GM19240 (cell line): Measurements from ENCODE around the gene ZNF747.
"Not testable (repeated sequence)": the region's sequence is repeated elsewhere in the genome, so short reads cannot be mapped to it uniquely, and the experiment has no call there.

ENCODE experiments used
- DNase-seq: peaks from one replicate; pipeline ENCODE4 v3.0.0; 2011; ENCODE audit warnings: low spot score; ENCODE audit not compliant: insufficient read length

ZNF747 gene

DNA sequence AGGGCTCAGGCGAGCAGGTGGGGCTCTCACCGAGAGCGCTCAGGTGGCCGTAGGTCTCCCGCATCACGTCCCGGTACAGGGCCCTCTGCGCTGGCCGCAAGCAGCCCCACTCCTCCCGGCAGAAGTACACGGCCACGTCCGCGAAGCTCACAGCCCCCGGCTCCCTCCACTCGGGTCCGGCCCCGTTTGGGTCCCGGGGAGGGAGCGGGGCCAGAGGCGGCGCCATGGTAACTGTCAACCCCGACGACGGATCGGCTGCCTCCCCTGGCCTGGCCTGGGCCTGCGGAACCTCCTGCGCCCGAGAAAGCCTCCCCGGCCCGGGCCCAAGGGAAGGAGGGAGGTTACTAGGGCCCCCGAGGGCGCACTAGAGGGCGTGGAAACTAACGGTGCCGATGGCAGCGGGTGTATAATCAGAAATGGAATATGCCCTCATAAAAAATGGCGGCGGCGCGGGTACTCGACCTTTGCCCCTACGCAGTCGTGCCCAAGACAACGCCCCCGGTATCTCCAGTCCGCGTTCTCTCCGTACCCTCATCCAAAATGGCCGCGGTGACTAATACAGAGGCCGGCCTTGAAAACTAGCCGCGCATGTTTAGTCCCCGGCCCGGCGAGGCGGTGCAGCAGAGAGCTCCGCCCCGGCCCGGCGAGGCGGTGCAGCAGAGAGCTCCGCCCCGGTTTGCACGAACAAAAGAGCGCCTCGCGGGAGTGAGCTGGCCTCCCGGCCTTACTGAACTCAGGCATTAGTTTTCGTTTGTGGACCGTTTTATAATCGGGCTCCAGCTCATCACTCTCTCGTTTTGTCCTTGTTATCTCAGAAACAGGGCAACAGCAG is 23.5 kb upstream of the ZNF747 start, which contains the start of gene ZNF764:
ZNF764 (minus strand) TSS at position 418 of the 832 bp plus-strand sequence; CDS start at position 226, 192 bp downstream.
- peak; percentile 94 for DNase-seq

DNA sequence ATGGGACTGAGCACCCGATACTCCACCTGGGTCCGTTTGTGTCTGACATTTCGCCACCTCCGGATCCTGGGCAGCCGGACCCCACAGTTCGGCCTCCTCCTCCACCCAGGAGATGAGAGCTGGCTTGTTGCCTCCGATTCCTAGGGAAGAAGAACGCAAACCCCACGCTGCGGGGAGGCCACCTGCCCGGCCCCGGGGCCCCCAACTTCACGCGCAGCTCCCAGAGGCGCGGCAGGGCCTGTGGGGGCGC is 23.0 kb upstream of the ZNF747 start:
- no peak for DNase-seq

DNA sequence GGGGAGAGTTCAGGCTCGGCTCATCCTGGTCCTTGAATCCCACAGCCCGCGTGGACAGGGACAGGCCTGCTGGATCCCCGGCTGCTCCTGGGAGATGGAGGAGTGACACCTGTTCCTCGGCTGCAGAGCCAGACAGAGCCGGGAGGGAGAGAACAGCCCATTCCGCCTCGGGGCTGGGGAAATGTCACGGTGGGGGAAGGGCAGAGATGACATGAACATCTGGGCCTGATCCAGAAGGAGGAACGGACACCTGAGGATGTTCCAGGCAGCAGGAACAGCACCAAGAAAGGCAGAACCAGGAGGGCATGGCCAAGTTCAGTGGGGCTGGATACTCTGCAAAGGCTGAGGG is 21.4 kb upstream of the ZNF747 start:
- DNase-seq, result no peak

DNA sequence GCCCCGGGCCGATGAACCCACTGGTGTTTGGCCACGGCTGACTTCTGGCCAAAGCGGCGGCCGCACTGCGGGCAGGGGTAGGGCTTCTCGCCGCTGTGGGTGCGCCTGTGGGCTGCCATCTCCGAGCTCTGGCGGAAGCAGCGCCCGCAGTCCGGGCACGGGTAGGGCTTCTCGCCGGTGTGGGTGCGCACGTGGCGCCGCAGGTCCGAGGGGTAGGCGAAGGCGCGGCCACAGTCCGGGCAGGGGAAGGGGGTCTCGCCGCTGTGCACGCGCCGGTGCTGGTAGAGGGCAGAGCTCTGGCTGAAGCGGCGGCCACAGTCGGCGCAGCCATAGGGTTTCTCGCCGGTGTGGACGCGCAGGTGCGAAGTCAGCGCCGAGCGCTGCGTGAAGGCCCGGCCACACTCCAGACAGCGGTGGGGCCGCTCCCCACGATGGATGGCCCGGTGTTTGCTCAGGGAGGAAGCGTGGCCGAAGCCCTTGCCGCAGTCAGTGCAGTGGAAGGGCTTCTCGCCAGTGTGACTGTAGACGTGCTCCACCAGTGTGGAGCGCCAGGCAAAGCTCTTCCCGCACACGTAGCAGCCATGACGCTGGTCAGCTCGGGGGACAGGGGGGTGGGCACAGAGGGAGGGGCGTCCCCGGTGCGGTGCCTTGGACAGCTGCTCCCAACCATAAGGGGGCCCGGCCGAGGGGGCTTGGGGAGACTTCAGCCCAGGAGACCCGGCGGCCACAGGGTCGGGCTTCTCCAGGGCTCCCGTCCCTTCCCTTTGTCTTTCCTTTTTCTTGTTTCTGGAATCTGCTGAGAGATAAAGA is 20.9 kb upstream of the ZNF747 start:
- DNase-seq, result no peak

DNA sequence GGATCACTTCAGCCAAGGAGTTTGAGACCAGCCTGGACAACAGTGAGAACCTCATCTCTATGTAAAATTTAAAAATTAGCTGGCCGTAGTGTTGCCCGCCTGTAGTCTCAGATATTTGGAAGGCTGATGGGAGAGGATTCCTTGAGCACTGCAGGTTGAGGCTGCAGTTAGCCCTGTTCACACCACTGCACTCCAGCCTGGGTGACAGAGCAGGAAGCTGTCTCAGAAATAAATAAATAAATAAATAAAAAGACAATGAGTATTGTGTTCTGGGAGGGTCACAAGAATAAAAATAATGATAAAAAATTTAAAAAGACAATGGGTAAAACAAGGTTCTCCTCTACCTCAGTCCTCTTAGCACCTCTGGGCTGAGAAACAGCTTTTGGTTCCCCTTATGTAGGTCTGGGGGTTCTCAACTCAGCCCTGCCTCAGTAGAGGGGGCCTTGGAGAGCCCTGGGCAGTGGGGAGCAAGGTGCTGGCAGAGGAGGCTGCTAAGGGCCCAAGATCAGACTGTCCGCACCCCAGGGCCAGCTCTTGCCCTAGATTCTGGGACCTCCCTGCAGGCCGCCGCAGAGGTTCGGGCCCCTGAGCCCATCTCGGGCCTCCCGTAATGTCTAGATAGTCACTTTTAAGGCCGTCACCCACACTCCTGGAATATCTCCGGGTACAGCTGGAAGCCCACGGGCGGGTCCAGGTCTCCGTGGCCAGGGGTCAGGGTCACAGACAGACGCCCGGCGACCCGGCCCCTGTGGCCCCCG is 20.1 kb upstream of the ZNF747 start:
- DNase-seq, result no peak

DNA sequence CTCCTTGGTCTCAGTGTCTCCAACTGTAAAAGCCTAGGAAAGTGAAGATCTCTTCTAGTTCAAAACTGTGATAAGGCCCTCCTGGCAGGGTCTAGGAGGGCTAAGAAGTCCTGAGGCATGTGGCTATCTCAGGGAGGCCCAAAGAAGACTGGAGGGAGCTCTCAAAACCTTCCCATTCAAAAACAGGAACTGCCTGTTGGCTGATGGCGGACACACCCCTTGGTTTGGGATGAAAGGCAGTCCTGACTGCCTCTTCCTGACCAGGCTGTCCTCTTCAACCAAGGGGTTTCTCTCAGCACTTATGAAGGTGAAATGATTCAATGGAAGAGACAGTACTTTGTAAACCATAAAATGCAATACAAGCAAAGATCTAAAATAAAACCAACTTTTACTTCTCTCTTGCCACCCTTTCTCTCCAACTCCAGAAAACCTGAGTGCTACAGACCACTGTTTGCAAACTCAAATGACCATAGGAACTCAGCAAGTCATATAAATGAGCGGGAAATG is 18.8 kb upstream of the ZNF747 start:
- DNase-seq, result no peak

DNA sequence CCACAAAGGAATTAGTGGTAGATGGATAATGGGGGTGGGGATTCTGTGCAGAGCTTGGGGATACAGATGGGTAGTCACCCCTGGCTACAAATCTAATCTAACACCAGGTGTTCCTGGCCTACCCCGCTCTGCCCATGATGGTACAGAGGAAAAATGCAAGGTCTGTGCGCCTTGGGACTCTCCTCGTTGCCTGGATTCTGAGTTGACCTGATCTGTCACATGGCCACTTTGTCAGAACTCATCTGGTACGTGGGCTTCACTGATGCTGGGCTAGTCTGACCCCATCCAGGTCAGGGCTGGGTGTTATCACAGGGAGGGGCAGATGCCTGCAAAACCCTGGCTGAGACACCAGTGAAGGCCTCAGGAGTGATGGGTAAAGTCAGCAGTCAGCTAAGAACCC is 18.3 kb upstream of the ZNF747 start:
- no peak for DNase-seq

DNA sequence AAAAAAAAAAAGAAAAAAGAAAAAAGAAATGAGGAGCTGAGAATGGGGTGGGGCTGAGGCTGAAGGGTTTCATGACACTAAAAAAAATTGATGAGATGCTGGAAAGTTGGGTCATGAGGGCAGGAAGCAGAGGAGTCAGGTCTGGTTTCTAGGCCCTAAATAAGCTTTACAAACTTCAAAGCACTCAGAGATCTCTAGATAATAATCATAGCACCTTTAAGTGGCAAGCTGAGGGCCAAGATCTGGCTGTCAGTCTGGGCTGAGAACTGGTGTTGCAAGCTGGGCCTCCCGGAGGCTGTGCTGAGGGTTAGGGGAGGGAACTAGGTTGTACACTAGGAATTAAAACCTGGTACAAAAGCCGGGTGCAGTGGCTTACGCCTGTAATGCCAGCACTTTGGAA is 17.1 kb upstream of the ZNF747 start:
- no peak for DNase-seq

DNA sequence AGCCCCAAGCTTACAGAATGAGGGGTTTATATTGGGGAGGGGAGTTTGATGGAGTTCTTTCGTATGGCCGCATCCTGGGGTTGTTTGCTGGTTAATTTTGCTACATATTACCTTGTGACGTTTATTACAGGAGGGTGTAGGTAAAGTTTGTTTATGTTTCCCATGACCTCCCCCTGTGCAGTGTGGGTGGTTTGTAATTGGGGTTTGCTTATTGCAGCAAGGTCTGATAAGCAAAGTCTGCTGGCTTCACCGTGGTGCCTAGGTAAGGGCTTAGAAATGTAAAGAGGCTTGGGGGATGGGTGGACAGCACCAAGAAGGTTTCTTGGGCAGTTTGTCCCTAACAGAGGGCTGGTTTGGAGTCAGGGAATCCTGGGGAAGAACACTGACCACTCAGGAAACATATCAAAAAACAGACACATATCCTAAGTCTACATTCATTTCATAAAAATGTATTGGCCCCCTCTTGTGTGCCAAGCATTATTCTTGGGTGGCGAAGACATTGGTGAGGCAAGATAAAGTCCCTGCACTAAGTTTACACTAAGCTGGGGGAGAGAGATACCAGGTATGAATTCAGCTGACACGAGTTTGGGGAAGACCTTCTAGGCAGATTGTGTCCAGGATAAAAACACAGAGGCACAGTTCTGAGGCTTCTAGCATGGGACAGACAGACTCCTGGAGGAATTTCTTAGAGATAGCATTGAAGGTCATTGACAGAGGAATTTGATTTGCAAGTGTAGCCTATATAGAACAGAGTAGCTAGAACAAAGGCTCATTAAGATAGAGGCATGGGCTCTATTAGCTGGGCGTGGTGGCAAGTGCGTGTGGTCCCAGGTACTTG is 14.0 kb upstream of the ZNF747 start:
- DNase-seq, result no peak

DNA sequence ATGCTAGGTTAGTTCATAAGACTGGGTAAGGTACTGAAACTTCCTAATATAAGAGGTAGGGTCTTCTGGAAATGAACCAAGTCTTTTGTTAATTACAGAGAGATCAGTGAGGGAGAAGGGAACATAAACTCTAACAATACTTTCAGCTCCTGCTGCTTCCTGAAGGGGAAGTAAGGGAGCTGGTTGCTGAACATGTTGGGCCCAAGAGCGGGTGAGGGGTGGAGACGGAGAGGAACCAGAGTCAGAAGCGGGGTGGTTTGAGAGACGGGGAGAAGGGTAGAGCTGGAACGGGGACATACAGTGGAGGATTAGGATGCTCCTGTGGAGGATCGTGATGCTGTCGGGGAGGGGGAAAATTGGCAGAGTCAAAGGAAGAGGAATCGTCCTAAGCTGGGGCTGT is 11.5 kb upstream of the ZNF747 start:
- no peak for DNase-seq

DNA sequence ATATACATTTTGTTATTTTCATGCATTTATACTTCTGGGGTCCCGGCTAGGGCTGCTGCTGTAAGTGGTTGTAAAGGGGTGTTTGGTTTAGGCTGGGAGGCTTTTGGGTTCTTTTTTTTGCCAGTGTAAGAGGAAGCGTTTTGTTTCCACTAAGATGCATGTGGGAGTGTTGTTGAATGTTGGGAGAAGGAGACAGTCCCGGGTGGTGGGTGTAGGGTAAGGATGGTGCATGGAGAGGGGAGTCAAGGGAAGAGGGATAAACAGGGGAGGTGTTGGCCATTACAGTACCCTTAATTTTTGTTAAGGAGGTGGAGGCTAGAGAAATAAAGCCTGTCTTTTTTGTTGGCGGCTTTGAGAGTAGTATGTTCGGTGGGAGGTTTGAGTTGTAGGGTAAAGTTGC is 8.4 kb upstream of the ZNF747 start:
- DNase-seq, result no peak

DNA sequence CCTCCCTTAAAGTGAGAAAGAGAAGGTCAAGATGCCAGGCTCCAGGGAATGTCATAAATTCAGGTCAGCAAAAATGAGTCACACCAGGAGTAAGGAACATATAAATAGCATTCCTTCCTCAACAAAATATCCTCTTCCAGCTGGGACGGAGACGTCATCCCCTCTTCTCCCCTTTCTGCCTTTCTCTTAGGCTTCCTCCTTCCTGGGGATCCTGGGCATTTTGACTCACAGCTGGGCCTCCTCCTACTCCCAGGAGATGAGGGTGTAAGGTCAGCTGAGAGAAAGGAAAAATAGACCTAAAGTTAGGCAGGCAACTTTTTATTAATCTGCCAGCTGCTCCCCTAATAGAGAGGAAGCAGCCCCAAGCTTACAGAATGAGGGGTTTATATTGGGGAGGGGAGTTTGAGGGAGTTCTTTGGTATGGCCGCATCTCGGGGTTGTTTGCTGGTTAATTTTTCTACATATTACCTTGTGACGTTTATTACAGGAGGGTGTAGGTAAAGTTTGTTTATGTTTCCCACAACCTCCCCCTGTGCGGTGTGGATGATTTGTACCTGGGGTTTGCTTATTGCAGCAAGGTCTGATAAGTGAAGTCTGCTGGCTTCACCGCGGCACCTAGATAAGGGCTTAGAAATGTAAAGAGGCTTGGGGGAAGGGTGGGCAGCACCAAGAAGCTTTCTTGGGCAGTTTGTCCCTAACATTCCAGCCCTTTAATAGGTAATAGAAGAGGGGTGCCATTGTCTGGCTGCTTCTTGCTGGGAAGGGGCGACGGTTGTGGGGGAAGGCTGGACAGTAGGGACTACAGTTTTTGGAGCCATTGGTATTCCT is 7.1 kb upstream of the ZNF747 start:
- DNase-seq, result no peak

DNA sequence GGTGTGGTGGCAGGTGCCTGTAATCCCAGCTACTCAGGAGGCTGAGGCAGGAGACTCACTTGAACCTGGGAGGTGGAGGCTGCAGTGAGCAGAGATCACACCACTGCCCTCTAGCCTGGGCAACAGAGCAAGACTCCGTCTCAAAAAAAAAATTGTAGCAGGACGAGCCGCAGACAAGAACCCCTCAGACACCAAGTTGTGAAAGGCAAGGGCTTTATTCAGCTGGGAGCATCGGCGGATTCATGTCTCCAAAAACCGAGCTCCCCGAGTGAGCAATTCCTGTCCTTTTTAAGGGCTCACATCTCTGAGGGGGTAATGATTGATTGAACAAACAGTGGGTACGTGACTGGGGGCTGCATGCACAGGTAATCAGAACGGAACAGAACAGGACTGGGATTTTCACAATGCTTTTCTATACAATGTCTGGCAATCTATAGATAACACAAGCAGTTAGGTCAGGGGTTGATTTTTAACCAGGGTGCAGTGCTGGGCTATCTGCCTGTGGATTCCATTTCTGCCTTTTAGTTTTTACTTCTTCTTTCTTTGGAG is 6.3 kb upstream of the ZNF747 start:
- DNase-seq, result not testable (repeated sequence)

DNA sequence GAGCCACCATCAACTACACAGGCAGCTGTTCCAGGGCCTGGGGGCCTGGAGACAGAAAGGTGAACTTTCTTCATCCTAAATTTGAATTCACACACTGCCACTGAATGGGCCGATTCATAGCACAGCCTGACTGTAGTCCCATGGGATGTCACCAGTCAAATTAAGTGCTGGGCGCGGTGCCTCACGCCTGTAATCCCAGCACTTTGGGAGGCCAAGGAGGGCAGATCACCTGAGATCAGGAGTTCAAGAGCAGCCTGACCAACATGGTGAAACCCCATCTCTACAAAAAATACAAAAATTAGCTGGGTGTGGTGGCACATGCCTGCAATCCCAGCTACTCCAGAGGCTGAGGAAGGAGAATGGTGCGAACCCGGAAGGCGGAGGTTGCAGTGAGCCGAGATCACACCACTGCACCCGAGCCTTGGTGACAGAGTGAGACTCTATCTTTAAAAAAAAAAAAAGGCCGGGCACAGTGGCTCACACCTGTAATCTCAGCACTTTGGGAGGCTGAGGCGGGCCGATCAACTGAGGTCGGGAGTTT is 5.4 kb upstream of the ZNF747 start:
- not testable (repeated sequence) for DNase-seq

DNA sequence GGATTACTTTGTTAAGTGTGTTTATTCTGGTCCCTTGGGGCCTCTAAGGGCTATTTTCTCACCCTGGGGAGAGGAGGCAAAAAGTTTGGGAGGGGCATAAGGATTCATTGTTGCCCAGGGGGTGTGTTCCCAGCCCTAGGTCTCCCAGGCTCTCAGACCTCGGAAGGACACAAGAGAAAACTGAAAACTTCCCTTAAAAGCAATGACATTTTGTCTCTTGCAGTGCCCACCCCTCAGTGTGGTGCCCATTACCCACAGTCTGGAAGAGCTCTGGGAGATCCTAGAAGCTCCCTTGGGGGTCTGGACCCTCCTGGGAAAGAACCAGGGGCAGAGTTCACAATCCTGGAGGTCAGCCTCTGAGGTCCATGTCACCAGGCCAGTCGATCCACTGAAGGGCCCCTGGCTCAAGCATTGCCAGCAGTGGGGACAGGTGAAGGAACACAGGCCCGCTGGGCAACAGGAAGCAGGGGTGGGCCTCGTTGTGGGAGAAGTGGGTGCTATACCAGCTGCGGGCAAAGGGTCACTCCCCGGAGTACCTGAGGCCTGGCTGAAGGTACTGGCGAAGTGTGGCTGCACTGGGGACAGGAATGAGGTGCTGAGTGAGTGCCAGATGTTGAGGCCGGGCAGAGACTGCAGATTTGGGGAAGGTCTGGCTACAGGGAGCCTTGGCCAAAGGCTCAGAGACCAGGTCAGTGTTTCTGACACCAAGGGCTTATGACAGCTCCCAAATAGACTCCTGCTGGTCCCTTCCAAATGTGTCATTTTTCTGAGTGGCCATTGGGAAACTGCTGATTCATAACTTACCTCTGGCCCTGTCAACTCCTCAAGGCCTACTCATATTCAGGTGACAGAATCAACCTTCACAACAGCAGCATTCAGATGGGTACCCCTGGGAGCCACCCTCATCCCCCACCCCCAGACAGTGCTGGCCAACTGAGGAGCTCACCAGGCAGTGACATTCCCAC is 4.6 kb upstream of the ZNF747 start:
- no peak for DNase-seq

DNA sequence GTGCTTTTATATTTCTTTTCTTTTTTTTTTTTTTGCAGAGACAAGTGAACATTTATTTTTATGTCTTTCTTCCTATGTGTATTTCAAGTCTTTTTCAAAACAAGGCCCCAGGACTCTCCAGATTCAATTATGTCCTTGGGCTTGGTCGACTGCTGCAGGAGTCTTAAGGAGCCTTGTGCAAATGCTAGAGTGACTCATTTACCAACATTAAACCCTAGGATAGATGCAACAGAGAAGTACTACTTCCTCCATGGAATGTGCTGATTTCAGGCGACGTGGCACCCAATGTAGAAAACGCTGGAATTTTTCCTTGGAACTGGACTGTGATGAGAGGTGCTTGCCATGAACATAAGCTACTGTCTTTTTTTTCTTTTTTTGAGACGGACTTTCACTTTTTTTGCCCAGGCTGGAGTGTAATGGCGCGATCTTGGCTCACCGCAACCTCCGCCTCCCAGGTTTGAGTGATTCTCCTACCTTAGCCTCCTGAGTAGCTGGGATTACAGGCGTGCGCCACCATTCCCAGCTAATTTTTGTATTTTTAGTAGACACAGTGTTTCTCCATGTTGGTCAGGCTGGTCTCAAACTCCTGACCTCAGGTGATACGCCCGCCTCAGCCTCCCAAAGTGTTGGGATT is 1.9 kb upstream of the ZNF747 start:
- DNase-seq, result not testable (repeated sequence)

DNA sequence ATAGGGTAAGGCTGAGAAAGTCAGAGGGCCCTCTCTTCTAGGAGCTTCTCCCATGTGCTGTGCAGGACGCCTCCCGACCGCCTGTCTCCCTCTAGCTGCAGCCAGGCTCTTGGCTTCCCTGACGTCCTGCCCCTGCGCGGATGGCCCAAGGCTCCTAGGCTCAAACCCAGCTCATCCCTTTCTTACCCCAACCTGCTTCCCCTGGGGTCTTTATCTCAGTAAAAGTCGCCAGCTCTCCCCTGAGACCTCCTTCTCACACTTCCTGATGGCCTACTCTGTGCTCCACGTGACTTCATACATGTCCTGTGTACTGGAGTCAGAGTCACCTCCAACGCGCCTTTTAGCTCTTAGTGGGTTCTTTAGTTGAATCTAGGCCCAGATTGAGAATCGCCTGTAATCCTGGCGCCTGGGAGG is 1.1 kb upstream of the ZNF747 start:
- DNase-seq, result peak; percentile 75
